Activated CD4-positive, alpha-beta T cell treated with anti-CD3 and anti-CD28 coated beads, Interleukin-2, amount 10 ng/mL, durations not matched to agents 7 days and 5 days (primary cell): Measurements from ENCODE around the gene AGO3. TPM values are rescaled to one million over a fixed set of nuclear protein-coding genes. Genes with fewer than 3 reads are reported as not detected.
A peak's percentile ranks its signal among the peaks of the same experiment; 100 is the strongest.

Experiments
- CTCF ChIA-PET: fragments of 350-600 bp; sonication (Branson Sonifier 250); formaldehyde crosslinking; loops from one replicate; lab custom pipeline; 2021; ENCODE audit warnings: antibody characterized with exemption; lab: Charles Lee
- POLR2A ChIA-PET: fragments of 350-600 bp; sonication (Branson Sonifier 250); formaldehyde crosslinking; loops from one replicate; lab custom pipeline; 2021; ENCODE audit warnings: antibody characterized with exemption; lab: Charles Lee
- DNase-seq: peaks from one replicate; pipeline ENCODE4 v3.0.0-alpha.2; 2020
- H3K27ac Mint-ChIP-seq: one replicate; pipeline ENCODE4 v1.8.0; 2021; ENCODE audit warnings: mild to moderate bottlenecking, moderate library complexity, mixed read lengths
- H3K27me3 Mint-ChIP-seq: one replicate; pipeline ENCODE4 v1.8.0; 2021; ENCODE audit warnings: mixed read lengths
- H3K36me3 Mint-ChIP-seq: one replicate; pipeline ENCODE4 v1.8.0; 2021; ENCODE audit warnings: low read depth, mixed read lengths
- H3K4me1 Mint-ChIP-seq: one replicate; pipeline ENCODE4 v1.8.0; 2021; ENCODE audit warnings: mixed read lengths
- H3K4me3 Mint-ChIP-seq: one replicate; pipeline ENCODE4 v1.8.0; 2021; ENCODE audit warnings: mild to moderate bottlenecking, moderate library complexity, mixed read lengths
- H3K9me3 Mint-ChIP-seq: one replicate; pipeline ENCODE4 v1.8.0; 2021; ENCODE audit warnings: mixed read lengths
- total RNA-seq, 2 experiments: library from RNA; stranded (reverse); gene quantifications; one replicate each; pipeline ENCODE4 v1.2.3, GENCODE V29; 2021

The AGO3 gene
- total RNA-seq, 2 experiments from 2014 or later = 28.7 to 29.4 TPM

DNA sequence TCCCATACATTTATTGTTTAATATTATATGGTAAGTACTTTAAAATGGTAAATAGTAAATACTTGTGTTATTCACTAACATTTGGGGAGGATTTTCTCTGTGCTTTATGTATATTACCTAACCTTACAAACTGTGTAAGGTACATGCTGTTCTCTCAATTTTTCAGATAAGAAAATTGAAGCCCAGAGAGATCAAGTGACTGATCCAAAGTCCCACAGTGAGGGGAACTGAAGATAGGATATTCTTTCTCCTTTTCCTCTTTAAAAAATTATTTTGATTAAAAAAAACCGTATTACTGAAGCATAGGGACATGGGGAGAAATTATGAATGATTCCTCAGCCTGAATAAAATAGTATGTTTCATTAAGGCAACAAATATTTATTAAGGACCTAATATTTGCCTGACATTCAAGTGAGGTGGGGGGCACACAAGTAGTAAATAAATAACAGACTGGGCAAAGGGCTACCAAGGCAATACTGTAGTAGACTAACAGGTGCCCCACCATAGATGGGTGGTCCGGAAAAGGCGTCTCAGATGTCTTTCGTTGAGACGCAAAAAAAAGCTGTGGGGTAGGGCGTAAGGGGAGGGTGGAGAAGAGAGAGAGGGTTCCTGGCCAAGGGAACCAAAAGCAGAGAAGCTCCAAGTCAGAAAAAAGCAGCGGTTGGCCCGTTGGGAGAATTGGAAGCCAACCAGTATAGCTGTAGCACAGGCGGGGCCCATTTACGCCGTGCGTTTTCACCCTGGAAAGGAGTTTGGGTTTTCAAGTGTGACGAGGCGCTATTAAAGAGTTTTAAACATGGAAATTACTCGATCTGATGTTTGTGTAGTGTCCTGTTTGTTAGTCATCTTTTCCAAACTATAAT, 944 bp upstream of the AGO3 start:
- H3K9me3 Mint-ChIP-seq = no peaks in the 10 kb centered on the region
- peak overlapping the region; percentile 86 for H3K4me3 Mint-ChIP-seq
- H3K27ac Mint-ChIP-seq = peak overlapping the region; percentile 97
- DNase-seq = peak; percentile 44
- no peaks in the 10 kb centered on the region for H3K27me3 Mint-ChIP-seq
- CTCF ChIA-PET = interaction anchor here (1.6 kb wide), 1 partner anchor 13 kb away, joined by 8 read pairs; no protein-coding TSS in a partner anchor
- H3K36me3 Mint-ChIP-seq = peaks cover 2% of the 10 kb centered on the region
- POLR2A ChIA-PET = interaction anchor here (0.7 kb wide), 1 partner anchor 124 kb away, joined by 5 read pairs; no protein-coding TSS in a partner anchor
- H3K4me1 Mint-ChIP-seq = peaks cover 33% of the 10 kb centered on the region

DNA sequence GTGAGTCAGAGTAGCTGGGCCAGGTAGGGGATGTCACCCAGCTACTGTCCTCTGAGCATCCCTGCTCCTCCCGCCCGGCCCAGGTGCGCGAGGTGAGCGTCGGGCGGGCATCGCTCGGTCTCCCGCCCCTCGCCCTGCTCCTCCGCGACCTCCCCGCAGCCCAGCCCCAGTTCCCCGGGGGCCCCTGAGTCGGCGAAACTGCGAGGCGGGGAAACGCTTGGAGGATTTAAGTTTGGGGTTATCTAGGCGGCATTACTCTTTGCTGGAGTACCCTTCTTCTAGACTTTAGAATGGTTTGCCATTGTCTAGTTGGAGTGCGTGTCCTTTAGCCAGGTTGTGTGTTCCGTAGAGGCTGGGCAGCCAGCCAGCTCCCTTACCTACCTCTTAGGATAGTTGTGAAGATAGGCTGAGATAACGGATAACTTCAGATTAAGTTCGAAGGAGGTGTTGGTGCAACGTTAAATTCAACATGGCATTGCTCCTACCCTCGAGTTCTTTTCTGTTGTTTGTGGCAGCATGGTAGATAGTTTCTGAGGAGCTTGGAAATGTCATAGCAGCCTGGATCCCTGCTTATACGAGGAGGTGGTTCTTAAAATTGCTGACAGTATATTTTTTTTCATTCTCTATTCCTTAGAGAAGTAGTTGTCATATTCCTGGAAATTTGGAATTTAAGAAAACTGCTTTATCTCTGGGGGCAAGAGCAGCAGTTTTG, 697 bp downstream of the AGO3 start:
- H3K27ac Mint-ChIP-seq = peak overlapping the region; percentile 97
- H3K4me3 Mint-ChIP-seq = peak overlapping the region; percentile 89
- H3K4me1 Mint-ChIP-seq = peaks cover 38% of the 10 kb centered on the region
- ChIA-PET POLR2A (interaction anchor here (0.7 kb wide), 1 partner anchor 18 kb away, joined by 10 read pairs; no protein-coding TSS in a partner anchor), CTCF (interaction anchor here (0.6 to 1.3 kb wide), 7 partner anchors 10 to 469 kb away, joined by 3 to 5 read pairs (median 3); partner anchors contain the start of gene TRAPPC3)
- H3K9me3 Mint-ChIP-seq = no peaks in the 10 kb centered on the region
- no peaks in the 10 kb centered on the region for H3K36me3 Mint-ChIP-seq
- DNase-seq = peak; percentile 10
- no peaks in the 10 kb centered on the region for H3K27me3 Mint-ChIP-seq

DNA sequence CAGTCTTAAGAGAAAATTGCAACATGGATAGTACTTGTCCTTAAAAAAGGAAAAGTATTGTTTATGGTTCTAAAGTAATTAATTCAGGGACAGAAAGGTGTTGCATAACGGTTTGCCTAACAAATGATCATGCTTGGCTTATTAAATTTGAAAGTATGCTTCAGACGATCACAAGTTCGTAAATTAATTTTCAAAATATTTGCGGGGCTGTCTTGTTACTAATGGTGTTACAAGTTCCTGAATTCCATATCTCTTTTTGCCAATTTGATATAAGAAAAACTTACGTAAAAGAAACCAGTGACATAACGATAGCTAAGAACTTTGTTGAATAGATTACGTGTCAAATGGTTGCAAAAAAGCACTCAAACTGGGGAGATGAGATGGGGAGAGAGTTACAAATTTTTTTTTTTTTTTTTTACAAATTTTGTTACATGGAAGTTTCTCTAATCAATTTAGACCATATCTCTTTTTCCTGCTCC, 1.3 kb downstream of the AGO3 start:
- CTCF ChIA-PET = interaction anchor here (0.6 to 1.3 kb wide), 3 partner anchors 16 to 468 kb away, joined by 3 to 4 read pairs (median 3); no protein-coding TSS in a partner anchor
- H3K27me3 Mint-ChIP-seq = no peaks in the 10 kb centered on the region
- POLR2A ChIA-PET = interaction anchor here (0.7 kb wide), 1 partner anchor 18 kb away, joined by 10 read pairs; no protein-coding TSS in a partner anchor

DNA sequence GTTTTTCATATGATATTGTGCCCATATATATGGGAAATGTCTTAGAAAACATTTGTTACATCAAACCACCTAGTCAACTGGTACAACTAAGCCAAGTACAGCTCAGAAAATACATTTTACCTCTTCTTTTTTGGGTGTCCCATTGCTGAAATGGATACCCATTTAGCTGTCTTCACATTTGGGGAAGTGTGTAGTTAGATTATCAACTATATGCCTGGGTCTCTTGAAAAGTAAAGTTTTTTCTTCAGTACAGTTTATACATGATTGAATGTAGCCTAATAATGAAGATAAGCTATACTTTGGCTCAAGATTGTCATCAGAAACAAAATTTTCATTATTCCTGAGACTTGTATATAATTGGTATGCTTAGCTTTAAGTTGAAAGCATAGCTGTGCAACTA, 2.0 kb downstream of the AGO3 start:
- Mint-ChIP-seq H3K27ac (no peak overlapping the region), H3K4me3 (peak overlapping the region; percentile 10), H3K36me3 (no peaks in the 10 kb centered on the region), H3K4me1 (peaks cover 38% of the 10 kb centered on the region), H3K27me3 (no peaks in the 10 kb centered on the region), H3K9me3 (no peaks in the 10 kb centered on the region)
- CTCF ChIA-PET = interaction anchor here (0.7 to 1.4 kb wide), 4 partner anchors 17 to 101 kb away, joined by 3 to 4 read pairs (median 4); partner anchors contain the start of gene AGO1
- POLR2A ChIA-PET = no interaction called here
- DNase-seq = no peak

More for the DNA sequence above, 1.3 kb downstream of the AGO3 start:
- Mint-ChIP-seq H3K36me3 (no peaks in the 10 kb centered on the region), H3K4me1 (peaks cover 38% of the 10 kb centered on the region), H3K27ac (peak overlapping the region; percentile 97), H3K4me3 (peak overlapping the region; percentile 89), H3K9me3 (no peaks in the 10 kb centered on the region)
- no peak for DNase-seq

DNA sequence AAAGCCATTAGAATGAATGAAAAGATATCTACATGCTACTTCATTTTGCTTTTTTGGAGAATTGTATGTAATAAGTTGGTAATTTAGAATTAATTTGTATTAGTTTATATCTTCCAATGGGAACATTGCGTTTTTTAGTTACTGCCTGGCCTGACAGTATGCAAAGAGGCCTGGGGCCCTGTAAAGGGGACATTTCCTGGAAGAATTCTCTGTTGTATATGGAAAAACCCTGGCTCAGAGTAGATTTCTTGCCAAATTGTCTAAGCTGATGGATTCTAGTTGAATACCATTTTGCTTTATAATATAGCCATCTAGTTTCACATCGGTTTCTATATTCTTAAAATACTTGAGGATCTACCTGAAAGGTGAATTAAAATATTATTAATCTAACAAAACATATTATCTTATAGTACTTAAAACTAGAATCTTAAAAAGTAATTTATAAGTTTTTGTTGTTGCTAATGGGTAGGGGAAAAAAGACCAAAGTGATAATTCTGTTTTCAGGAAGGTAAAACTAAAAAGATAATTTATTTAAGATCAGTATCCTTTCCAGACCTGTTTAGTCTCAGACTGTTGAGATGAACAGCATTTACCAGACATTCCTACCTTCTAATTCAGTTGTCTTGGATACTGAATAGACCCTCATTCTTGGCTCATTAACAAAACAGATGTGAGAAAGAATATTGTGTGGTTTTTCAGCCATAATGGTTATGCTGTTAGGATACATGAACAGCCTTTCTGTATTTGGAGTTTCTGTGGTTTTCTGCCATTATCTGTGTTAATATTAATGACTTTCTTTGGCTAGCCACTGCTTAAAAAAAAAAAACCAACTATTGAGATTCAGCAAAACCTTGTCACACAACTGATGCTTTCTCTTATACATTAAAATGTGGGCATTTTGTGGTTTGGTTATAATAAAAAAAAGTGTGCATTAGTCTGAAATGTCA, 4.8 kb downstream of the AGO3 start:
- H3K9me3 Mint-ChIP-seq = no peaks in the 10 kb centered on the region
- CTCF ChIA-PET = no interaction called here
- H3K36me3 Mint-ChIP-seq = peaks cover 4% of the 10 kb centered on the region
- no peak for DNase-seq
- no peak overlapping the region for H3K4me3 Mint-ChIP-seq
- H3K27me3 Mint-ChIP-seq = no peaks in the 10 kb centered on the region
- H3K4me1 Mint-ChIP-seq = peaks cover 33% of the 10 kb centered on the region
- no peak overlapping the region for H3K27ac Mint-ChIP-seq
- POLR2A ChIA-PET = interaction anchor here (0.5 kb wide), 1 partner anchor 111 kb away, joined by 3 read pairs; no protein-coding TSS in a partner anchor

DNA sequence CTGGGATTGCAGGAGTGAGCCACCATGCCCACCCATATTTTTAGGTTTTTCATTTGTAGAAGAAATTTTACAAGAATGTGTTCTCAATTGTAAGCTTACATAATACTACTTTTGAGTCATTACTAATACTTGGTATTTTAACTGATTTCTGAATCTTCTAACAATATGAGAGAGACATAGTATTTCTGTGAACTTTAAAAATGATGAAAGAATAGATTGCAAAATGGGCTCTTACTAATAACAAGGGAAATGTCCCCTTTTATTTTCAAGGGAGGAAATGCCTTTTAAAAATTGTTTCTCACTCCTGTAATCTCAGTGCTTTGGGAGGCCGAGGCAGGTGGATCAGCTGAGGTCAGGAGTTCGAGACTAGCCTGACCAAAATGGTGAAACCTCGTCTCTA, 5.9 kb downstream of the AGO3 start:
- POLR2A ChIA-PET = no interaction called here
- H3K9me3 Mint-ChIP-seq = no peaks in the 10 kb centered on the region
- CTCF ChIA-PET = no interaction called here
- peaks cover 38% of the 10 kb centered on the region for H3K4me1 Mint-ChIP-seq
- H3K36me3 Mint-ChIP-seq = peaks cover 9% of the 10 kb centered on the region
- H3K4me3 Mint-ChIP-seq = no peak overlapping the region
- no peak overlapping the region for H3K27ac Mint-ChIP-seq
- no peaks in the 10 kb centered on the region for H3K27me3 Mint-ChIP-seq
- no peak for DNase-seq

DNA sequence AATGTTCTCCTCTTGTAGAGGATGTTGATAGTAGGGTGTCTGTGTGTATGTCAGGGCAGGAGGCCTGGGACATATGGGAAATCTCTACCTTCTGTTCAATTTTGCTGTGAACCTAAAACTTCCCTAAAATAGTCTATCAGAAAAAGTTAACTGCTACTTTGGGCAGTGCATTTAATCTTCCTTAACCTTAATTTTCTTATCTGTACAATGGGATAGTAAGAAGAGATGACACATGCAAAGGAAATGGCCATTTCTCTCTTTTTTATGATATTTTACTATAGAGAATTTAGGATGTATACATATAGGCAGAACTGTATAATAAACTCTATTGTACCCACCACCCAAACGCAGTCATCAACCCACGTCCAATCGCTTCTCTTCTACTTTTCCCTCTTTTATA, 8.6 kb downstream of the AGO3 start:
- Mint-ChIP-seq H3K27me3 (no peaks in the 10 kb centered on the region), H3K36me3 (peaks cover 16% of the 10 kb centered on the region), H3K9me3 (no peaks in the 10 kb centered on the region), H3K4me3 (no peak overlapping the region), H3K4me1 (peaks cover 38% of the 10 kb centered on the region), H3K27ac (no peak overlapping the region)
- ChIA-PET CTCF (no interaction called here), POLR2A (no interaction called here)
- no peak for DNase-seq

DNA sequence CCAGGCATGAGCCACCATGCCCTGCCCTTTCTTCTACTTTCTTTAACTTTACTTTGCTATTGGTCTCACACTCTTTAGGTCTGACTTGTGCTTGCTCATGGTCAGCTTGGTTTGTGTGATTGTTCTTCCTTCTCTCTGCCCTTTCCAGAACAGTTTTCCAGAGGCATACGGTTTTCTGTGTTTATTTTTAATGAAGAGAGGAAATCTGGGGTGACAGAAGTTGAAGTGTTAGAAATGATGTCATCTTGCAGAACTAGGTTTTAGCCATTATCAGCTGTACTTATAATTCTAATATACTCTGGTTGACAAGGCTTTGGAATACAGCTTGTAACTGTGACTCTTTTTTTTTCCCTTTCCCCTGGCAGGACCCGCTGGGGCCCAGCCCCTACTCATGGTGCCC, 14.4 kb downstream of the AGO3 start:
- H3K4me3 Mint-ChIP-seq = no peak overlapping the region
- H3K9me3 Mint-ChIP-seq = no peaks in the 10 kb centered on the region
- H3K27me3 Mint-ChIP-seq = no peaks in the 10 kb centered on the region
- POLR2A ChIA-PET = no interaction called here
- peaks cover 56% of the 10 kb centered on the region for H3K4me1 Mint-ChIP-seq
- CTCF ChIA-PET = no interaction called here
- H3K36me3 Mint-ChIP-seq = peaks cover 33% of the 10 kb centered on the region
- DNase-seq = no peak
- no peak overlapping the region for H3K27ac Mint-ChIP-seq

DNA sequence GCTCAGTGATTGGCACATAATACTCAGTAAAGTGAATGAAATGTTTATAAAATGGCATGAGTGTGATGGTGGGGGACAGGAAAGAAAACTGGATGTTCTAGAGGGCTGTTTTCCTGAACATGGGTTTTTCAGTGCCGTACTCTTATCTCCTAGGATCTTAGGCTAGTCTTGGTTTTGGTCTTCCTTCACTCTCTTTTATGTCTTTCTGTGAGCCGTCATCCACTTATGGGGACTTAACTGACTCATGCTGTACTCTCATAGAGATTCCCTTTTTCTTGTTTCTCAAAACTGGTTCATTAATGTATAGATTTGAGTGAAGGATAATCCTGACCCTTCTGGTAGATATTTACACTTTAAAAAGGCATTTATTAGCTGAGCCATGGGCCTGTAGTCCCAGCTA, 16.6 kb downstream of the AGO3 start:
- H3K36me3 Mint-ChIP-seq = peaks cover 30% of the 10 kb centered on the region
- peaks cover 40% of the 10 kb centered on the region for H3K4me1 Mint-ChIP-seq
- no peaks in the 10 kb centered on the region for H3K27me3 Mint-ChIP-seq
- DNase-seq = no peak
- ChIA-PET POLR2A (no interaction called here), CTCF (interaction anchor here (0.6 to 1.0 kb wide), 2 partner anchors 17 to 110 kb away, joined by 3 to 4 read pairs; partner anchors contain the start of gene AGO3)
- no peak overlapping the region for H3K27ac Mint-ChIP-seq
- H3K4me3 Mint-ChIP-seq = no peak overlapping the region
- H3K9me3 Mint-ChIP-seq = no peaks in the 10 kb centered on the region

DNA sequence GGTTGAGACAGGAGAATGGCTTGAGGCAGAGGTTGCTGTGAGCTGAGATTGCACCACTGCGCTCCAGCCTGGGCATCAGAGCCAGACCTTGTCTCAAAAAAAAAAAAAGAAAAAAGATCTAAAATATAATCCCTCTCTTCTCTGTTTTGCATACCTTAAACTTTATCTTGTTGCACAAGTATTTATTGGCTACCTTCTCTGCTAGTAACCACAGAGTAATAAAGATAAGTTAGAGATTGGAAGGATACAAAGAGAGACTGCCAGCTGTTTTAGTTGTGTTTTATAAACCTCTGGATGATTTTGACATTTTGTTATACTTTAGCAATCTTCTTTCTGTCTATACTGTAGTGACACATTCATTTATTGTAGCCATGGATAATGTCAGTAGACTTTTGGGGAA, 27.7 kb downstream of the AGO3 start:
- DNase-seq = no peak
- no peak overlapping the region for H3K4me3 Mint-ChIP-seq
- no peaks in the 10 kb centered on the region for H3K9me3 Mint-ChIP-seq
- no peaks in the 10 kb centered on the region for H3K27me3 Mint-ChIP-seq
- H3K27ac Mint-ChIP-seq = no peak overlapping the region
- ChIA-PET POLR2A (no interaction called here), CTCF (interaction anchor here (0.6 kb wide), 1 partner anchor 109 kb away, joined by 4 read pairs; no protein-coding TSS in a partner anchor)
- H3K36me3 Mint-ChIP-seq = peaks cover 2% of the 10 kb centered on the region
- no peaks in the 10 kb centered on the region for H3K4me1 Mint-ChIP-seq

DNA sequence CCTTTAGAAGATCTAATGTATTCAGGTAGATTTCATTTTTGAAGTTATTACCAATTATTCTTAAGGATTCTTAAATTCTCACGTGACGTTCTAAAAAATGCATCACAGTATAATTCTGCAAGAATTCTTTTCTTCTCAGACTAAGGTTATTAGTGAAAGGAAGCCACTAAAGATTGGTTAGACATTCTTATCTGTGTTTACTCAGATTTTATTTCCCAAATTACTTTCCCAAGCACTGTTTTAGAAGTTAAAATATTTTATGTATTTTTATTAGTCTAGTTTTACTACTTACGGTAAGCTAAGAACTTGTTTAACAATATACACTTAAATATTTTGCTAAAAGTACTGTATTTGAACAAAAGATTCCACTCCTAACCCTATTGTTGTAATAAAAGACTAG, 28.4 kb downstream of the AGO3 start:
- ChIA-PET CTCF (interaction anchor here (0.5 kb wide), 1 partner anchor 15 kb away, joined by 5 read pairs; no protein-coding TSS in a partner anchor), POLR2A (no interaction called here)
- Mint-ChIP-seq H3K4me1 (no peaks in the 10 kb centered on the region), H3K4me3 (no peak overlapping the region), H3K27ac (no peak overlapping the region), H3K36me3 (peaks cover 2% of the 10 kb centered on the region), H3K27me3 (no peaks in the 10 kb centered on the region), H3K9me3 (peaks cover 2% of the 10 kb centered on the region)
- DNase-seq = no peak

DNA sequence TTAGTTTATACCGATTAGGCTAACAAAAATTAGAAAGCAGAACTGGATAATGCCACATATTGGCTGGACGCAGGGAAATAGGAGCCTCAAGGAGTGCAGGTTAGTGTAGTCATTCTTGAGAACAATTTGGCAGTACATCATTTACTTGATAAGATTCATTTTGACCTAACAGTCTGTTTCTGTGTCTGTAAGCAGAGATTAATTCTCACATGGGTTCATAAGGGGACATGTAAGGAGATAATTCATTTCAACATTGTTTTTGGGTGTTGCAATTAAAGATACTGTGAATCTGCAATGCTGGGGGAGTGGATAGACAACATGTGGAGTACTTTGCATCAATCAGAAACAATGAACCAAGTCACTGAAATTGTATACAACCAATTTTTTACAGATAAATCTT, 32.0 kb downstream of the AGO3 start:
- POLR2A ChIA-PET = no interaction called here
- H3K4me1 Mint-ChIP-seq = no peaks in the 10 kb centered on the region
- no peak for DNase-seq
- H3K27ac Mint-ChIP-seq = no peak overlapping the region
- H3K9me3 Mint-ChIP-seq = peaks cover 3% of the 10 kb centered on the region
- CTCF ChIA-PET = no interaction called here
- H3K36me3 Mint-ChIP-seq = peaks cover 4% of the 10 kb centered on the region
- no peaks in the 10 kb centered on the region for H3K27me3 Mint-ChIP-seq
- H3K4me3 Mint-ChIP-seq = no peak overlapping the region
